Effector memory CD8-positive, alpha-beta T cell (primary cell): ENCODE results near the gene KDM4B.
A peak's percentile ranks its signal among the peaks of the same experiment; 100 is the strongest.

Source experiments
- ATAC-seq: fragments of 150-1000 bp; cut with Tn5 transposase; replicated peaks from 2 replicates; pipeline ENCODE4 v1.10.0; 2021; ENCODE audit warnings: mild to moderate bottlenecking, moderate library complexity
- DNase-seq, 3 experiments: peaks; one replicate each; pipeline ENCODE4 v3.0.0; 2021
- H3K27ac Mint-ChIP-seq, 2 donors: one replicate each; pipeline ENCODE4 v1.8.0; 2022; ENCODE audit warnings: mild to moderate bottlenecking in 2 of 2, mixed read lengths in 2 of 2, moderate library complexity in 2 of 2
- H3K27me3 Mint-ChIP-seq, 2 donors: one replicate each; pipeline ENCODE4 v1.8.0; 2022; ENCODE audit warnings: mixed read lengths in 2 of 2
- H3K36me3 Mint-ChIP-seq: one replicate; pipeline ENCODE4 v1.8.0; 2022; ENCODE audit warnings: mild to moderate bottlenecking, moderate library complexity, mixed read lengths; ENCODE audit not compliant: insufficient read depth
- H3K4me1 Mint-ChIP-seq, 2 donors: one replicate each; pipeline ENCODE4 v1.8.0; 2022; ENCODE audit warnings: low read depth in 2 of 2, mixed read lengths in 2 of 2
- H3K4me3 Mint-ChIP-seq, 2 donors: one replicate each; pipeline ENCODE4 v1.8.0; 2022; ENCODE audit warnings: mild to moderate bottlenecking in 2 of 2, mixed read lengths in 2 of 2, moderate library complexity in 2 of 2
- H3K9me3 Mint-ChIP-seq, 2 donors: one replicate each; pipeline ENCODE4 v1.8.0; 2022; ENCODE audit warnings: mixed read lengths in 2 of 2

Gene KDM4B

DNA sequence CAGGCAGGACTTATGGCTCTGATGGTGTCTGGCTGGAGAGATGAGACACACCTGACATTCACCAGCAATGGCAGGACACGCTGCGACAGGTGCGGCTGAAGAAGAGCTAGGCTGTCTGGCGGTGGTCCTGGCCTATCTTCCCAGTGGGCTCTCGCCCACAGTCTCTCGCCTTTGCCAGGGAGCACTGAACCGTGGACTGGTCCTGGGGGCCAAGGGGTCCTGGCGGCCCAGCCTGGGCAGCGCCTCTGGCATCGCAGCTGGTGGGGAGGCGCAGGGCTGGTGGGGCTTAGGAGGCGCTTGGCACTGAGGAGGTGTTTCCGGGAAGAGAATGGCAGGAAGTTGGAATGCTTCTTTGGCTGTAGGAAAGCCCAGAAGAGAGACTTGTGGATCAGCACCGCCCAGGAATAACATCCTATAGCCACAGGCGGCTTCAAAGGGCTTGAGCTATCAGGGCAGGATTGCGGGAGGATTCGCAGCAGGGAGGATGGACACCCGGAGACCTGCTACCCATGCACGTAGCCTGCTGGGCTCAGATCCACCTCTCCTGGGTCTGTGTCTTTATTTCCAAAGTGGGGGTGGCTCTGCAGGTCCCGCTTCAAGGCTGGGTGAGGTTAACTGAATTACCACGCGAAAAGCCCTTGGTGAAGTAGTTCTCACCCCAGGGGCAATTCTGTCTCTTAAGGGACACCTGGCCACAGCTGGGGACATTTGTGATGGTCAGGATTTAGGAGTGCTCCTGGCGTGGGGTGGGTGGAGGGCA, 14.6 kb downstream of the KDM4B start:
- Mint-ChIP-seq H3K4me3 (no peak overlapping the region), H3K27ac (no peak overlapping the region), H3K9me3 (no peaks in the 10 kb centered on the region), H3K36me3 (peaks cover 17% of the 10 kb centered on the region), H3K4me1 (peaks cover 23 to 42% of the 10 kb centered on the region in 2 donors), H3K27me3 (no peaks in the 10 kb centered on the region)
- ATAC-seq (no peak), DNase-seq (no peak)

DNA sequence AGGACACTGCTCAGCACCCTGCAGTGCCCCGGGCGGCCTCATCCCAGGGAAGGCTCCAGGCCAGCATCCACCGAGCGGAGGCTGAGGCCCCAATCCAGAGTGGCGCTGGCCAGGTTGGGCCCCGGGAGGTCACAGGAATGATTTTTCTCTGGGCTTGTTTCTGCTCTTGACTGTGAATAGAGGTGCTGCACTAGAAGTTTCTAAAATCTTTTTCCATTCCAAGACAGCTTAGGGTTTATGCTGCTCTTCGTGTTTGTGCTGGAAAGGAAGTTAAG, 15.1 kb downstream of the KDM4B start:
- no peak overlapping the region for H3K27ac Mint-ChIP-seq

DNA sequence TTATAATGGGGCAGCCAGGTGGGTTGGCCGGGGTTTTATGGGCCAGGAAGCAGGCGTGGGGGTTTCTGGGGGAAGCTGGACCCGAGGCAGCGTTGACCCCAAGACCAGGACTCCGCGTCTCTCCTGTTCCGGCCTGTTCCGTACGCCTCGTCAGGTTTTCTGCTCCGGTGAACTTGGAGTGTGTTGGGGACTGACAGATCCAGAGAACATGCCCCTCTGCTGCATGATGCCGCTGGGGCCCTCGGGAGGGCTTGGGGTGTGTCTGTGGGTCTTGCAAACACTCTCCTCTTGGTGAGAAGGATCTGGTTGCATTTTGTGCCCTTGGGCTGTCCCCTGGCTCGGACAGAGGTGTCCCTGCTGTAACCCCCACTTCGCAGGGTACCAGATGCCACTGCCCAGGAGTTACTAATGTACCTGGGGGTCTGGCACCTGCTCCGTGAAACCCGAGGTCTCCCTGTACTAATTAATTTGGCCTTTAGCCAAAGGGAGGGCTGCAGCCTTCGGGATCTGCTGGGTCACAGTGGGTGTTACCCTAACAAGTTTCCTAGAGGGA, 15.6 kb downstream of the KDM4B start:
- H3K9me3 Mint-ChIP-seq: no peaks in the 10 kb centered on the region
- H3K4me1 Mint-ChIP-seq: peaks cover 24 to 44% of the 10 kb centered on the region in 2 donors
- no peaks in the 10 kb centered on the region for H3K27me3 Mint-ChIP-seq
- H3K36me3 Mint-ChIP-seq: peaks cover 14% of the 10 kb centered on the region
- H3K27ac Mint-ChIP-seq: no peak overlapping the region
- DNase-seq (no peak), ATAC-seq (no peak)
- H3K4me3 Mint-ChIP-seq: no peak overlapping the region

More for the DNA sequence above, 15.1 kb downstream of the KDM4B start:
- ATAC-seq (no peak), DNase-seq (no peak)
- H3K4me3 Mint-ChIP-seq: no peak overlapping the region
- no peaks in the 10 kb centered on the region for H3K27me3 Mint-ChIP-seq
- H3K9me3 Mint-ChIP-seq: no peaks in the 10 kb centered on the region
- H3K36me3 Mint-ChIP-seq: peaks cover 16% of the 10 kb centered on the region
- peaks cover 23 to 42% of the 10 kb centered on the region in 2 donors for H3K4me1 Mint-ChIP-seq

DNA sequence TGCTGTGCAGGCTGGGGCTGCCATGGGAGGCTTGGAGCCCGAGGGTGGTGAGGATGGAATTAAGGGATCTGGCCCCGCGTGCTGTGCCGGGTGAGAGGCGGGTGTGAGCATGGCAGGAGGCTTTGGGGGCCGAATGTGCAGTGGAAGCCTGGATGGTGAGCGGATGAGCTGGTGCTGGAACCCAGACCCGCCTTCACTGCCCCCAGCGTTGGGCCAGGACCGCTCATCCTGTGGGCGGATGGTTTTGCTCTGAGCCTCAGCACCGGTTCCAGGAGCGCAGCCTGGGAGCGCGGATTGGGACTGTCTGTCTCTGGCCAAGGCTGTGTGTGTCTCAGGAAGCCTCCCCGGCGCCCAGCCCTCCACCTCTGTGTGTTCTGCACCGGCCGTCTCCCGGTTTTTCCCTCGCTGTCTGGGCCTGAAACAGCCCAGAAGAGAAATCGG, 16.7 kb downstream of the KDM4B start:
- Mint-ChIP-seq H3K36me3 (peaks cover 10% of the 10 kb centered on the region), H3K4me3 (no peak overlapping the region), H3K9me3 (no peaks in the 10 kb centered on the region), H3K4me1 (peaks cover 30 to 53% of the 10 kb centered on the region in 2 donors), H3K27me3 (no peaks in the 10 kb centered on the region), H3K27ac (peak overlapping the region in 1 of 2 donors; percentile 66)
- no peak for DNase-seq
- no peak for ATAC-seq

DNA sequence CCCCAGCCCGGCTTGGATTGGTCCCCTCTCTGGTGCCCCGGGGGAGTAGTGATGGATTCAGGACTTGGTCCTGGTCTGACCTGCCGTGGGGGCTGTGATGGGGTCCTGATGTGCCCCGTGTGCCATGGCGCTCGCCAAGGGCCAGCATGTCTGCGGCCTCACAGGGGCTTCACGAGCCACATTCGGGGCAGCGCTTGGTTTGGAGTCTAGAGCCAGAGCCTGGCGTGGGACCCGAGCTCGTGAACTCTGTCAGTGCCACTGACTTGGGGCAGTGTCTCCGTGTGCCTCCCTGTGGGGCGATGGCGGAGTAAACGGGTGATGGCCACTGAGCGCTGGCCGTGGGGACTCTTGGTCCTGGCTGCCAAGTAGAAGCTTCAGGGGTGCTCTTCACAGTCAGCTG, 17.1 kb downstream of the KDM4B start:
- Mint-ChIP-seq H3K36me3 (peaks cover 9% of the 10 kb centered on the region), H3K4me1 (peaks cover 30 to 50% of the 10 kb centered on the region in 2 donors), H3K27me3 (no peaks in the 10 kb centered on the region), H3K27ac (peak overlapping the region in 1 of 2 donors; percentile 54), H3K9me3 (no peaks in the 10 kb centered on the region), H3K4me3 (no peak overlapping the region)
- ATAC-seq: no peak
- no peak for DNase-seq

DNA sequence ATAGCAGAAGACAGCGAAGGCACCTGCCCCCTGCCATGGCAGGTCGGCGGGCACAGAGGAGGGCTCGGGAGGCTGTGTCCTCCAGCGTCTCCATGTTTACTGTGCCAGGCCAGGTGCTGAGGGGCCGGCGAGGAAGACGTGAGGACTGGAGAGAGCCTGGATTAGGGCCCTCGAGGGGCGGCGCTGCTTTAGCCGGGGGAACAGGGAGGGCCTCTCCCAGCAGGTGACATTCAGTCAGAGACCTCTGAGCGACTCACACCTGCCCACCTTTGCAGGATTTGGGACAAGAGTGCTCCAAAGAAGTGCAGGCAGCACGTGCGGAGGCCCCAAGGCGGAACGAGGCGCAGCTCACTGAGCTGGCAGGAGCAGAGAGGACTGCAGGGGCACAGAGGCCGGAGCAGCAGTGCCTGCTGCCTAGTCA, 17.6 kb downstream of the KDM4B start:
- peak overlapping the region in 1 of 2 donors; percentile 54 for H3K27ac Mint-ChIP-seq
- peaks cover 29 to 50% of the 10 kb centered on the region in 2 donors for H3K4me1 Mint-ChIP-seq
- DNase-seq (no peak), ATAC-seq (no peak)
- peaks cover 6% of the 10 kb centered on the region for H3K36me3 Mint-ChIP-seq
- no peaks in the 10 kb centered on the region for H3K27me3 Mint-ChIP-seq
- H3K9me3 Mint-ChIP-seq: no peaks in the 10 kb centered on the region
- no peak overlapping the region for H3K4me3 Mint-ChIP-seq

DNA sequence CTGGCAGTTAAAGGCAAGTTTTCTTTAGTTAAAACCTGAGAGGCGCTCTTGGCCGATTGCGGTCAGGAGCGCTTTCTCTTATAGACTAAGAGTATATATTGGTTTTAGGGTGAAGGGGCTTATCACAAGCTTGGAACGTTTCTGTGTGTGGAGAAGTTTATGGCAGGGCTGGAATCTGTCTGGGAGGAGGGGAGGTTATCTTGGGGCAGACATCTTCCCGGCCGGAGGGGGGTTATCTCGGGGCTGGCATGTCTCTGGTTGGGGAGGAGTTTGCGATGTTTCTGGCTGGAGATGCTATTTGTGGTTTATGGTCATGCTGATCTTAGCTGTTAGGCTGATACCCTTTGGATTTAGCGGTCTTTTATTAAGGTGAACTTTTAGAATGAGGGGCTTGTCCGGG, 18.3 kb downstream of the KDM4B start:
- H3K27ac Mint-ChIP-seq: peak overlapping the region; percentile 59 to 84
- ATAC-seq: no peak
- H3K36me3 Mint-ChIP-seq: peaks cover 3% of the 10 kb centered on the region
- H3K27me3 Mint-ChIP-seq: no peaks in the 10 kb centered on the region
- H3K4me3 Mint-ChIP-seq: peak overlapping the region in 1 of 2 donors; percentile 42
- peaks cover 26 to 50% of the 10 kb centered on the region in 2 donors for H3K4me1 Mint-ChIP-seq
- no peak for DNase-seq
- H3K9me3 Mint-ChIP-seq: no peaks in the 10 kb centered on the region

DNA sequence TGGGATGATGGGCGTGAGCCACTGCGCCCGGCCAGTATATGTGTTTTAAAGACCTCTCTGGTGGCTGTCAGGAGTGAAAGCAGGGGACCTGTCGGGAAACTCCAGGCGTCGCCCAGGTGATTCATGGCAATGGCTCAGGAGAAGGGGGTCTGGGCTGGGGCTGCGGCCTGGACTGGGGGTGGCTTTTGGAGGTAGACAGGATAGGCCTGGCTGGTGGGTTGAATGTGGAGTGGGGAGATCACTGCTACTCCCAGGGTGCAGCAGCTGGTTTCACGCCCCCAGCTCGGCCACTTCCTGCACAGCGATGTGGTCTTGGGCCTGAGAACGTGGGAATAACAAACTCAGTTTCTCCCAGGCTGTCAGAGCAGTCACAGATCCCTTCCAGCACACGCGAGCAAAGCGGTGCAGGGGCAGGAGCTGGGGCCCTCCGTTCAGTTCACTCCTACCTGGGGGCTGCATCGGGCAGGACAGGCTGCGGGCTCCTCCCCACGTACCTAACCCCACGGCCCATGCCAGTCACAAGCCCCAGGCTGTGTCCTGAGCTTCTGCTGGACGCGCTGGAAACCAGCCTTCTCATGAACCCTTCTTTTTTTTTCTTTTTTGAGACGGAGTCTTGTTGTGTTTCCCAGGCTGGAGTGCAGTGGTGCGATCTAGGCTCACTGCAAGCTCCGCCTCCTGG, 18.9 kb downstream of the KDM4B start:
- Mint-ChIP-seq H3K27ac (peak overlapping the region; percentile 59 to 84), H3K27me3 (no peaks in the 10 kb centered on the region), H3K9me3 (no peaks in the 10 kb centered on the region), H3K4me3 (peak overlapping the region in 1 of 2 donors; percentile 42), H3K36me3 (peaks cover under 1% of the 10 kb centered on the region), H3K4me1 (peaks cover 28 to 50% of the 10 kb centered on the region in 2 donors)
- DNase-seq: no peak
- no peak for ATAC-seq

DNA sequence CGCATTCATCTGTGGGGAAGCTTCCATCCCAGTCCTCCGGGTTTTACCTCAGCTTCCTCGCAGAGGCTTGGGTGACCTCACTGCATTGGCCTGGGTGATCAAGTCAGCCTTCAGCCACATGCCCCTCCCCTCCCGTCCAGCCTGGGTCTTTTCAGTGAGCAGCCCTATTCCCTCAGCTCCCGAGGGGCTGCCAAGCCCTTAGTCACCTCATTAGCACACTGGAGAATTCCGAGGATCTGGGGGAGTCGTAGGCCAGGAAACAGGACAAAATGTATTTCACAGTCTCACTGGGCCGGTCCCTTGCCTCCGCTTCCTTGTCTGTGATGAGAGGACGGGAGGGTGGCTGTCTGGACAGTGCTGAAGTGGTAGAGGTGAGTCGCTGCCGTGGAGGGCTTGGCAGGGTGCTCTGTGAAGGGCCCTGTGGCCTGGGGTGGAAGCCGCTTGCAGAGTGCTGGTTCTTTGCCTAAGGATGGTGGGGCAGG, 19.9 kb downstream of the KDM4B start:
- H3K4me1 Mint-ChIP-seq: peaks cover 28 to 48% of the 10 kb centered on the region in 2 donors
- H3K4me3 Mint-ChIP-seq: no peak overlapping the region
- no peak for DNase-seq
- no peak for ATAC-seq
- H3K27ac Mint-ChIP-seq: peak overlapping the region in 1 of 2 donors; percentile 70
- H3K9me3 Mint-ChIP-seq: no peaks in the 10 kb centered on the region
- H3K36me3 Mint-ChIP-seq: no peaks in the 10 kb centered on the region
- H3K27me3 Mint-ChIP-seq: no peaks in the 10 kb centered on the region

DNA sequence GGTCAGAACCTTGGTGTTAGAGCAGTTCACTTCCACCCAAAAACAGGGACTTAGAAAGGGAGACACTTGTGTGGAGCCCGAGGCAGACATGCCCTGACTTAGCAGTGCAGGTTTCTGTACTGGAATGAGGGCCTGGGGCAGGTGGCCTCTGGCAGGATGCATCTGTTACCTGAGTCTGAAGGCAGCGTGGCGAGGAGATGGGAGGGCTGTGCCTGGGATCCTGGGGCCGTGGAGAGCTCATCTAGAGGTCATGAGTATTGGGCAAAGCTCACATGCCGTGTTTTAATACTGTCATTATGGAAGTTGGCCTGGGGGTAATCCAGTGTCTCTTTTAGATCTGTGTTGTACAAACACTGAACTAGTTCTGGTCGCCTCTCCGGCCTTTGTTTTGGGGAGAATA, 21.4 kb downstream of the KDM4B start:
- no peaks in the 10 kb centered on the region for H3K27me3 Mint-ChIP-seq
- H3K4me1 Mint-ChIP-seq: peaks cover 28 to 40% of the 10 kb centered on the region in 2 donors
- H3K4me3 Mint-ChIP-seq: no peak overlapping the region
- peak overlapping the region in 1 of 2 donors; percentile 50 for H3K27ac Mint-ChIP-seq
- ATAC-seq (no peak), DNase-seq (no peak)
- no peaks in the 10 kb centered on the region for H3K9me3 Mint-ChIP-seq
- H3K36me3 Mint-ChIP-seq: no peaks in the 10 kb centered on the region

DNA sequence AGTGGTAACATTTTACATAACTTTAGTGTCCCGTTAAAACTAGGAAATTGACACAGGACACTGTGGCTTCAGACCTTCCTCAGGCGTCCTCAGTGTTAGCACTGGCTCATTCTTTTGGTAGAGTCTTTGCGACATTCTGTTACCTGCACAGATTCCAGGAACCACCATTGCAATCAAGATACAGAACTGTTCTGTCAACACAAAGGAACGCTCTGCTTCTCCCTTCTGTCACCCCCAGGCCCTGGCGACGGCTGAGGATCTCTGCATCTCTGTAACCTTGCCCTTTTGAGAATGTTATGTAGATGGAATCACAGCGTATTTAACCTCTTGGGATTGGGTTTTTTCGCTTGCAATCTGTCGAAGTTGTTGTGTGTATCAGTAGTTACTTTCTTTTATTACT, 22.6 kb downstream of the KDM4B start:
- H3K36me3 Mint-ChIP-seq: peaks cover 7% of the 10 kb centered on the region

DNA sequence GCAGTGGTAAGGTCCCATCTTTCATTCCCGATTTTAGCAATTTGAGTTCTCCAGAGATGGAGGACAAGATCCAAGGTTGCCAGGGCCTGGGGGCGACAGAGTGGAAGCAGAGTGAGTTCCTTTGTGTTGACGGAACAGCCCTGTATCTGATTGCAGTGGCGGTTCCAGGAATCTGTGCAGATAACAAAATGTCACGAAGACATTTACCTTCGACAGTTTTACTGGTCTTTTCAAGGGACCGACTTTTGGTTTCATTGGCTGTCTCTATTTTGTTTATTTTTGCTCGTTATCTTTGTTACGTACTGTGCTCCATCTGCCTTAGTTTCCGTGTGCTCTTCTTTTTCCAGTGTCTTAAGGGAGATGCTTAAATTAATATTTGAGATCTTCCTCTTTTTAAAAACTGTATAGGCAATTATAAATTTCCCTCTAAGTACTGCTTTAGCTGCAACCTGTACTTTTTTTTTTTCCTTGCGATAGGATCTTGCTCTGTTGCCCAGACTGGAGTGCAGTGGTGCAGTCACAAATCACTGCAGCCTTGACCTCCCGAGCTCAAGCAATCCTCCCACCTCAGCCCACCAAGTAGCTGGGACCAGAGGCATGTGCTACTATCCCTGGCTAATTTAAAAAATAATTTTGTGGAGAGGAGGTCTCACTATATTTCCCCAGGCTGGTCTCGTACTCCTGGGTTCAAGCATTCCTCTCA, 23.2 kb downstream of the KDM4B start:
- H3K4me3 Mint-ChIP-seq: no peak overlapping the region
- ATAC-seq: no peak

More for the DNA sequence above, 22.6 kb downstream of the KDM4B start:
- ATAC-seq (no peak), DNase-seq (no peak)
- H3K27ac Mint-ChIP-seq: no peak overlapping the region
- H3K27me3 Mint-ChIP-seq: no peaks in the 10 kb centered on the region
- H3K4me1 Mint-ChIP-seq: peaks cover 22 to 38% of the 10 kb centered on the region in 2 donors
- no peak overlapping the region for H3K4me3 Mint-ChIP-seq
- H3K9me3 Mint-ChIP-seq: no peaks in the 10 kb centered on the region

DNA sequence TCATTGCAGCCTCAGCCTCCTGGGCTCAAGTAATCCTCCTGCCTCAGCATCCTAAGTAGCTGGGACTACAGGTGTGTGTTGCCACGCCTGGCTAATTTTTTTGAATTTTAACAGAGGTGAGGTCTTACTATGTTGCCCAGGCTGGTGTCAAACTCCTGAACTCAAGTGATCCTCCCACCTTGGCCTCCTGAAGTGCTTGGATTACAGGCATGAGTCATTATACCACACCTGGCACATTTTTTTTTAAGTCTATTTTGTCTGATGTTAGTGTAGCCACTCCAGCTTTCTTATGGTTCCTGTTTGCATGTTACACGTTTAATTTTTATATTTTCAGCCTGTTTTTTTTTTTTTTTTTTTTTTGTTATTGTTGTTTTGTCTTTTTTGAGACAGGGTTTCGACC, 24.8 kb downstream of the KDM4B start:
- Mint-ChIP-seq H3K36me3 (peaks cover 13% of the 10 kb centered on the region), H3K9me3 (no peaks in the 10 kb centered on the region), H3K27me3 (no peaks in the 10 kb centered on the region), H3K4me3 (no peak overlapping the region), H3K27ac (no peak overlapping the region), H3K4me1 (peaks cover 21 to 26% of the 10 kb centered on the region in 2 donors)
- ATAC-seq (no peak), DNase-seq (no peak)

More for the DNA sequence above, 23.2 kb downstream of the KDM4B start:
- peaks cover 25 to 36% of the 10 kb centered on the region in 2 donors for H3K4me1 Mint-ChIP-seq
- no peaks in the 10 kb centered on the region for H3K27me3 Mint-ChIP-seq
- H3K36me3 Mint-ChIP-seq: peaks cover 11% of the 10 kb centered on the region
- no peak for DNase-seq
- no peak overlapping the region for H3K27ac Mint-ChIP-seq
- H3K9me3 Mint-ChIP-seq: no peaks in the 10 kb centered on the region
